HepG2 (cell line): ENCODE results near the gene ECHS1. TPM values are rescaled to one million over a fixed set of nuclear protein-coding genes. Genes with fewer than 3 reads are reported as not detected.

ENCODE experiments used
- MEIS1 ChIP-seq: sonication (generic); formaldehyde crosslinking; IDR thresholded peaks from 2 replicates; pipeline ENCODE4 v1.9.0; 2021; ENCODE audit warnings: mild to moderate bottlenecking, missing genetic modification reagents, moderate library complexity, borderline replicate concordance
- POGK ChIP-seq: sonication (generic); formaldehyde crosslinking; conservative IDR thresholded peaks from 2 replicates; pipeline ENCODE4 v1.8.0; 2022; ENCODE audit warnings: mild to moderate bottlenecking, moderate library complexity, missing genetic modification reagents
- SOX13 ChIP-seq, 3 experiments: fragments of 450-650 bp in 1 of 3; sonication (generic) in 1 of 3; formaldehyde crosslinking in 1 of 3; IDR thresholded peaks in 2 of 3; conservative IDR thresholded peaks in 1 of 3; 2 replicates each; pipeline versions ENCODE4 v1.5.0 to v1.6.1; 2016 to 2020; ENCODE audit warnings: antibody characterized with exemption in 1 of 3, mild to moderate bottlenecking in 1 of 3, missing compliant biosample characterization in 1 of 3, missing genetic modification reagents in 1 of 3, moderate library complexity in 1 of 3
- UBTF ChIP-seq: sonication (generic); formaldehyde crosslinking; IDR thresholded peaks from 2 replicates; pipeline ENCODE4 v1.4.0; 2020; ENCODE audit warnings: mild to moderate bottlenecking, missing genetic modification reagents
- ZBED4 ChIP-seq: sonication (generic); formaldehyde crosslinking; IDR thresholded peaks from 2 replicates; pipeline ENCODE4 v1.4.0; 2020; ENCODE audit warnings: missing genetic modification reagents, borderline replicate concordance
- ZNF382 ChIP-seq: sonication (generic); formaldehyde crosslinking; IDR thresholded peaks from 2 replicates; pipeline ENCODE4 v1.5.0; 2020; ENCODE audit warnings: missing genetic modification reagents, mild to moderate bottlenecking, borderline replicate concordance
- ZNF780A ChIP-seq: sonication (generic); formaldehyde crosslinking; IDR thresholded peaks from 2 replicates; pipeline ENCODE4 v1.8.0; 2022; ENCODE audit warnings: mild to moderate bottlenecking, missing genetic modification reagents, moderate library complexity
- polyA plus RNA-seq, 8 experiments: library from polyadenylated mRNA; depleted of rRNA in 3 of 8; stranded (reverse) in 7 of 8; unstranded in 1 of 8; fragments of >200 nt; fragmentation: Illumina TruSeq in 4 of 8; extraction: Trizol in 4 of 8; gene quantifications; 2 replicates each; pipeline versions ENCODE4 v1.2.1 to v1.2.3, GENCODE V29; 2011 to 2016; ENCODE audit warnings: low read depth in 4 of 8, missing spikeins in 1 of 8, mixed read lengths in 1 of 8; ENCODE audit not compliant: insufficient read depth in 1 of 8
- total RNA-seq, 5 experiments: library from RNA; depleted of rRNA; stranded (reverse); fragments of >200 nt; fragmentation: Illumina TruSeq; extraction: Trizol; gene quantifications; 2 replicates each; pipeline ENCODE4 v1.2.3, GENCODE V29; 2016; ENCODE audit warnings: low read depth in 1 of 5

ECHS1 gene
- total and polyA plus RNA-seq, 2 of the 13 experiments (the other 11 are each of a cell fraction or from before 2014, with no cell fraction given), result 32.7 to 195 TPM

- no peak for TF ChIP-seq SOX13 (IDR thresholded peaks at IDR 0.05)
- TF ChIP-seq SOX13 (CRISPR knock-in tag; conservative IDR thresholded peaks at IDR 0.05 in 1 of 2, IDR thresholded peaks at IDR 0.05 in 1 of 2), result peak in 1 of 2 experiments; percentile 13; a peak in 1 of 4 replicates
- no peak for TF ChIP-seq ZNF382 (CRISPR knock-in tag)
- TF ChIP-seq ZBED4 (CRISPR knock-in tag), result peak; percentile 81; the same call in 1 of the 2 replicates
- TF ChIP-seq UBTF (CRISPR knock-in tag), result peak; percentile 66
- TF ChIP-seq MEIS1 (CRISPR knock-in tag), result no peak
- TF ChIP-seq POGK (CRISPR knock-in tag), result no peak
- TF ChIP-seq ZNF780A, result no peak
These were observed 43.5 kb downstream of the ECHS1 start (continued) for GRCh38 chr10:133329491-133330202.
